Uterus (tissue), 2 donors: ENCODE results near the gene RALGPS1.

Experiments used
- CTCF ChIP-seq, 4 experiments: fragments of 200-600 bp in 2 of 4; fragments of 450-650 bp in 2 of 4; sonication (generic) in 2 of 4; IDR thresholded peaks; one replicate each; pipeline ENCODE4 v1.5.1; 2016 to 2019; ENCODE audit warnings: antibody characterized with exemption in 4 of 4, mild to moderate bottlenecking in 2 of 4, moderate library complexity in 1 of 4
- POLR2A ChIP-seq, 2 donors: fragments of 450-650 bp; IDR thresholded peaks; one replicate each; pipeline ENCODE4 v1.6.1; 2016; ENCODE audit warnings: antibody characterized with exemption in 2 of 2, mild to moderate bottlenecking in 1 of 2, moderate library complexity in 1 of 2

DNA sequence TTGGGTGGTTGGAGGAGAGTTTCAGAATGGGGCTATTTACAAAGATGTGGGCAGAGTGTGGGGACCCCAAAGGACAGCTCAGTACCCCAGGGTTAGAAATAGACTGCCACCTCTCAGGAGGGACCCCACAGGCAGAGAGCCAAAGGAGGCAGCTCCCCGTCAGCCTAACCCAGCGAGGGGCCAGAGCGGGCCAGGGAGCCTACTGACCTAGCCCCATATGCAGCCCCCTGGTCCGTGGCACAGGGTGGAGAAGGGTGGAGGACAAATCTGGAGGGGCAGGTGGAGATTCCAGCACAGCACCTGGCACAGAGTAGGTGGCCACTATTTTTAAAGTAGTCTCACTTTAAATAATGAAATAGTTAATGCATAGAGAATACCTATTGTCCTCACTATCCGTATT, 275.0 kb downstream of the RALGPS1 start:
- no peak for TF ChIP-seq CTCF (IDR thresholded peaks at IDR 0.05)
- no peak for TF ChIP-seq POLR2A (IDR thresholded peaks at IDR 0.05)
